Suprapubic skin (tissue), 4 donors: Measurements from ENCODE around the gene KCNJ6.

Experiments
- CTCF ChIP-seq, 2 donors: fragments of 200-600 bp in 1 of 2; fragments of 450-650 bp in 1 of 2; sonication (generic) in 1 of 2; IDR thresholded peaks; one replicate each; pipeline ENCODE4 v1.5.1; 2016 to 2019; ENCODE audit warnings: antibody characterized with exemption in 2 of 2, mild to moderate bottlenecking in 1 of 2, moderate library complexity in 1 of 2
- EP300 ChIP-seq: sonication (generic); formaldehyde crosslinking; IDR thresholded peaks from one replicate; pipeline ENCODE4 v1.6.1; 2017; ENCODE audit warnings: antibody characterized with exemption
- POLR2A ChIP-seq, 2 donors: fragments of 450-650 bp; IDR thresholded peaks; one replicate each; pipeline ENCODE4 v1.6.1; 2017; ENCODE audit warnings: antibody characterized with exemption in 2 of 2, mild to moderate bottlenecking in 2 of 2, moderate library complexity in 2 of 2
- POLR2AphosphoS5 ChIP-seq, 3 donors: sonication (generic); formaldehyde crosslinking; IDR thresholded peaks; one replicate each; pipeline ENCODE4 v1.6.1; 2017; ENCODE audit warnings: antibody characterized with exemption in 3 of 3

GRCh38 chr21:37833301-37833700 is 83.0 kb downstream of the KCNJ6 start:
- no peak for TF ChIP-seq EP300
- no peak for TF ChIP-seq CTCF (IDR thresholded peaks at IDR 0.05)
- no peak for TF ChIP-seq POLR2A (IDR thresholded peaks at IDR 0.05)
- no peak for TF ChIP-seq POLR2AphosphoS5 (IDR thresholded peaks at IDR 0.05)
